Left lung (tissue), 10 donors: Measurements from ENCODE around the gene DGCR8. TPM values are rescaled to one million over a fixed set of nuclear protein-coding genes. Genes with fewer than 3 reads are reported as not detected.

ENCODE experiments used
- ATAC-seq: fragments of 200-7000 bp; cut with Tn5 transposase; one replicate; pipeline ENCODE4 v1.9.1; 2020; ENCODE audit warnings: moderate library complexity
- DNase-seq, 4 donors: peaks; one replicate each; pipeline ENCODE4 v3.0.0-alpha.2; 2013 to 2020
- H3K27ac ChIP-seq, 2 donors: fragments of 200-600 bp; sonication (generic) in 1 of 2; one replicate each; pipeline versions ENCODE4 v1.5.0 to v1.8.0; 2020 to 2021
- H3K27me3 ChIP-seq, 2 donors: fragments of 200-600 bp; sonication (generic) in 1 of 2; one replicate each; pipeline versions ENCODE4 v1.5.0 to v1.8.0; 2020 to 2021
- H3K36me3 ChIP-seq, 2 donors: fragments of 200-600 bp; sonication (generic) in 1 of 2; one replicate each; pipeline versions ENCODE4 v1.5.0 to v1.8.0; 2020 to 2021
- H3K4me1 ChIP-seq, 2 donors: fragments of 200-600 bp; one replicate each; pipeline ENCODE4 v1.8.0; 2021
- H3K4me3 ChIP-seq, 2 donors: fragments of 200-600 bp; sonication (generic) in 1 of 2; one replicate each; pipeline versions ENCODE4 v1.5.0 to v1.8.0; 2020 to 2021; ENCODE audit warnings: mild to moderate bottlenecking in 1 of 2
- H3K9me3 ChIP-seq, 2 donors: fragments of 200-600 bp; sonication (generic) in 1 of 2; one replicate each; pipeline versions ENCODE4 v1.5.0 to v1.8.0; 2020 to 2021
- intact Hi-C, 2 donors: fragments of 100-400 bp; cut with DNase I; formaldehyde crosslinking; loops; one replicate each; pipeline versions ENCODE4 v1.11.2 to v1.14.2; 2022
- polyA plus RNA-seq, 6 donors: library from polyadenylated mRNA; unstranded; fragments of 120-200 nt; gene quantifications; one replicate each; pipeline ENCODE4 v1.2.1, GENCODE V29; 2013; ENCODE audit not compliant: insufficient read length in 6 of 6
- total RNA-seq, 2 donors: library from RNA; stranded (reverse); fragmentation: NEBNext Ultra II Directional; extraction: Animal tissue kit (Norgen Biotek cat#: 25700); gene quantifications; one replicate each; pipeline ENCODE4 v1.2.1, GENCODE V29; 2021
- TF ChIP-seq, protein P1 (sequence below), 2 donors: fragments of 200-600 bp; sonication (generic) in 1 of 2; IDR thresholded peaks; one replicate each; pipeline versions ENCODE4 v1.5.0 to v1.8.0; 2021; ENCODE audit warnings: antibody characterized with exemption in 2 of 2
- donor health status: DM: no; HTN: yes; CAD: no.
- donor health status: DM: no; HTN: no; CAD: no.

Gene DGCR8
- total and polyA plus RNA-seq, 8 donors = 28.9 to 63.2 (median 44.5) TPM

DNA sequence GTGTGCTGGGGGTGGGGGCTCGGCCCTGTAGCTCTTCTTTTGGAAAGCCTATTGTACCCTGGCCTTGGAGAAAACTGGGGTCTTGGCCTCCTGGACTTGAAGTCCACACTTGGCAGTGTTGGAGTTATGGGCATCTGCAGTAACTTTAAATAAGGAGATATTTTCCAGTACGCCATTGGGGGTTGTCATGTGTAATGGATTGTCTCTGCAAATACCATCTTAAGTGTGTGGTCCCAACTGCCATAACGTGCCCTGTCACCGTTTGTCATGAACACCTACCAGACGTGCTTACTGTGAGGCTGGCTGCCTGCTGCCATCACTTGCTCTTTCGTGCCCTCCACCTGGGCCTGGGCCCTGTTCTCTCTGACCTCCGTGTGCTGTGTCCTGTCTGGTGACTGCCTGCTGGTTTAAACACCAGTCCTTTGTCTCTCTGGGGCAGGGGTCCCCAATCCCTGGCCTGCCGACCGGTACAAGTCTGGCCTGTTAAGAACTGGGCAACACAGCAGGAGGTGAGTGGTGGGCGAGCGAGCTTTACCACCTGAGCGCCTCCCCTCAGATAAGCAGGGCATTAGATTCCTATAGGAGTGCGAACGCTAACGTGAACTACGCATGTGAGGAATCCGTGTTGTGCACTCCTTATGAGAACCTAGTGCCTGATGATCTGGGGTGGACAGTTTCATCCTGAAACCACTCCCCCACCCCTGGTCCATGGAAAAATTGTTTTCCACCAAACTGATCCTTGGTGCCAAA lies 48.0 kb downstream of the DGCR8 start:
- Histone ChIP-seq H3K27me3 (no peaks in the 10 kb centered on the region), H3K36me3 (peaks cover 0 to 48% of the 10 kb centered on the region in 2 donors), H3K4me1 (peaks cover 15 to 24% of the 10 kb centered on the region in 2 donors), H3K4me3 (no peak overlapping the region), H3K27ac (no peak overlapping the region), H3K9me3 (no peaks in the 10 kb centered on the region)
- TF ChIP-seq, protein P1, sequence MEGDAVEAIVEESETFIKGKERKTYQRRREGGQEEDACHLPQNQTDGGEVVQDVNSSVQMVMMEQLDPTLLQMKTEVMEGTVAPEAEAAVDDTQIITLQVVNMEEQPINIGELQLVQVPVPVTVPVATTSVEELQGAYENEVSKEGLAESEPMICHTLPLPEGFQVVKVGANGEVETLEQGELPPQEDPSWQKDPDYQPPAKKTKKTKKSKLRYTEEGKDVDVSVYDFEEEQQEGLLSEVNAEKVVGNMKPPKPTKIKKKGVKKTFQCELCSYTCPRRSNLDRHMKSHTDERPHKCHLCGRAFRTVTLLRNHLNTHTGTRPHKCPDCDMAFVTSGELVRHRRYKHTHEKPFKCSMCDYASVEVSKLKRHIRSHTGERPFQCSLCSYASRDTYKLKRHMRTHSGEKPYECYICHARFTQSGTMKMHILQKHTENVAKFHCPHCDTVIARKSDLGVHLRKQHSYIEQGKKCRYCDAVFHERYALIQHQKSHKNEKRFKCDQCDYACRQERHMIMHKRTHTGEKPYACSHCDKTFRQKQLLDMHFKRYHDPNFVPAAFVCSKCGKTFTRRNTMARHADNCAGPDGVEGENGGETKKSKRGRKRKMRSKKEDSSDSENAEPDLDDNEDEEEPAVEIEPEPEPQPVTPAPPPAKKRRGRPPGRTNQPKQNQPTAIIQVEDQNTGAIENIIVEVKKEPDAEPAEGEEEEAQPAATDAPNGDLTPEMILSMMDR (IDR thresholded peaks at IDR 0.05) = no peak
- intact Hi-C loops = no loop called here
- ATAC-seq = no peak
- DNase-seq = no peak

DNA sequence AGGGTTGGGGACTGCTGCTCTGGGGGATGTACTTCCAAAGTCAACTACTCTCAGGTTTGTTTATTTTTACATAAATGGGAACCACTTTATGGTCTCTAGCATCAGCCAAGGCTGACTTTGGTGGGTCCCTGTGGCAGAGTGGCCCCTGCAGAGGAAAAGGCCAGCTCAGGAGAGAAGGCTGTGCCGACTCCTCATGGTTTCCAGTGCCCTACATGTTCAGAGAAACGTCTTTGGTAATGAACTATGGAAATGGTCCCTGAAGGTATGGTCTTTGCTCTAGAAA lies 48.5 kb downstream of the DGCR8 start:
- no peak overlapping the region for H3K4me3 ChIP-seq
- peaks cover 15 to 29% of the 10 kb centered on the region in 2 donors for H3K4me1 ChIP-seq
- H3K27me3 ChIP-seq = no peaks in the 10 kb centered on the region
- no peaks in the 10 kb centered on the region for H3K9me3 ChIP-seq
- peaks cover 0 to 45% of the 10 kb centered on the region in 2 donors for H3K36me3 ChIP-seq
- DNase-seq = no peak
- TF ChIP-seq, protein P1 (IDR thresholded peaks at IDR 0.05) = no peak
- intact Hi-C loops = no loop called here
- no peak overlapping the region for H3K27ac ChIP-seq
- no peak for ATAC-seq

DNA sequence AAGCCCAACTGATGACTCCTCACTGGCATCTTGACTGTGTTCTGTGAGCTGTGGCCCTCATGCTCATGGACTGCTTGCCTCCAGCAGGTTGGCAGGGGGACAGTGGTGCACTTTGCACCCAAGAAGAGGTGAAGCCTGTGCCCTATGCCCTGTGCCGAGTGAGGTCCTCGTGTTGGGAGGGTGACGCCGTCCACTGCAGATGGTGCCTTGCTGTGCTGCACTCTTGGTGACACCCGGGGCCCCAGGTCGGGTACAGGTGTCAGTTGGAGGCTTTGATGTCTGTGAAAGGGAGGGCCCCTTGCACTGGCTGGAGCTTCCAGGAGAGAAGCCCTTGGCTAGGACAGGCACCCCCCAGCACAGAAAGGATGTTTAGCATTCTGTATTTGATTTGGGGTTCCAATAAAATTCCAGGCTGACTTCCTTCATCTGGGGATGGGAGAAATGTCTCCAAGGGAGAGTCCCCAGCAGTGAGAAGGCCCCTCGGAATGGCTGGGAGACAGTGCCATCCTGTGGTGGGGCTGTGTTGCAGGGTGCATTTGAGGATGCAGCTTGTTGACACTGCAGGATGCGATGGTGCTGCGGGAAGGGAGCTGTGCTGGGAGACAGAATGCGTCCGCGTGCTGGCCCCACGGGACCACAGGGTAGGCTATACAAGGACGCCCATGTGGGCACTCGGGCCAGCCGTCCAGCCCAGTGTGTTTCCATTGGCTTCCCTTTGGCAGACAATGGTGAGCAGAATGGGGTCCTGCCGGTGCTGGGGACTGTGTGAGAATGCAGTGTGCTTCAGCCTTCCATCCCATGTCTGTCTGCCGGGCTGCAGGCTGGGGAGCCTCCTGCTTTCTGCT lies 49.1 kb downstream of the DGCR8 start:
- no peak for DNase-seq
- intact Hi-C loops = no loop called here
- TF ChIP-seq, protein P1 (IDR thresholded peaks at IDR 0.05) = peak in 1 of 2 donors; percentile 13
- no peak for ATAC-seq
- Histone ChIP-seq H3K27ac (no peak overlapping the region), H3K4me3 (no peak overlapping the region), H3K9me3 (no peaks in the 10 kb centered on the region), H3K27me3 (no peaks in the 10 kb centered on the region), H3K36me3 (peaks cover 0 to 40% of the 10 kb centered on the region in 2 donors), H3K4me1 (peaks cover 15 to 33% of the 10 kb centered on the region in 2 donors)

DNA sequence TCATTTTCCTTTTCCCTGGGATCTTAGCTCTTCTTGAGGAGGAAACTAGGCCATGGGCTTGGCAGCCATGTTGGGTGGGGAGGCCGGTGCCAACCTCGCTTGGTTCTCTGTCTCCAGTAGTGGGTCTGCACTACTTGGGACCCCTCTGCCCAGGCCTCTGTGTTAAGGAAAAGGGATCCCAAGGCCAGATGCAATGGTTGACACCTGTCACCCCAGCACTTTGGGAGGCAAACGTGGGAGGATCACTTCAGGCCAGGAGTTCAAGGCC lies 49.6 kb downstream of the DGCR8 start:
- ATAC-seq = no peak
- peaks cover 15 to 38% of the 10 kb centered on the region in 2 donors for H3K4me1 ChIP-seq
- TF ChIP-seq, protein P1 (IDR thresholded peaks at IDR 0.05) = no peak
- intact Hi-C loops = no loop called here
- no peak for DNase-seq
- H3K27ac ChIP-seq = no peak overlapping the region
- no peaks in the 10 kb centered on the region for H3K27me3 ChIP-seq
- H3K4me3 ChIP-seq = no peak overlapping the region
- H3K36me3 ChIP-seq = peaks cover 0 to 35% of the 10 kb centered on the region in 2 donors
- H3K9me3 ChIP-seq = no peaks in the 10 kb centered on the region

DNA sequence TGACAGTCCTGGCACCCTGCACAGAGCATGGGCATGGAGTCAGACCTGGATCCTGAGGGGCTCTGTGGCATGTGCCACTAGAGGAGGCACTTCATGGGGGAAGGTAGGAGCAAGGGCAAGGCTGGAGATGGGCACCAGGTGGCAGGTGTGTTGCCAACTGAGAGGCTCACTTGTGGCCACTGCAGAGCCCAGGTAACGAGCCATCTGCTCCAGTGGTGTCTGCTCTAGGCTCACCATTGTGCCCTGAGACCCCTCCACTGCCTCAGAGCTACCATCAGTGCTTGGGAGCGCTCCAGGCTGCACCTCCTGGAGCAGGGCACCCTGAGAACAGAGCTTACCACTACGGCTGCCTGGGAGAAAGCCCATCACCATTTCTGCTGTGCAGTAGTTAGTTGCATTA lies 50.3 kb downstream of the DGCR8 start:
- Histone ChIP-seq H3K4me3 (no peak overlapping the region), H3K27ac (peak overlapping the region in 1 of 2 donors; percentile 88), H3K4me1 (peaks cover 15 to 43% of the 10 kb centered on the region in 2 donors), H3K27me3 (no peaks in the 10 kb centered on the region), H3K9me3 (no peaks in the 10 kb centered on the region), H3K36me3 (peaks cover 0 to 29% of the 10 kb centered on the region in 2 donors)
- intact Hi-C loops = no loop called here
- peak in 1 of 4 donors; percentile 16 for DNase-seq
- no peak for ATAC-seq
- TF ChIP-seq, protein P1 (IDR thresholded peaks at IDR 0.05) = no peak
